GM12878 (cell line): ENCODE data around the gene HABP2. TPM values are rescaled to one million over a fixed set of nuclear protein-coding genes. Genes with fewer than 3 reads are reported as not detected.

Experiments used
- ATAC-seq: fragments of 200-7000 bp; cut with Tn5 transposase; 3 replicates; pipeline ENCODE4 v1.9.1; 2020; ENCODE audit warnings: mild to moderate bottlenecking, moderate library complexity
- BruUV-seq: library from RNA; stranded (reverse); fragments of 400-500 nt; replicated peaks from 2 replicates; lab custom pipeline; 2021; lab: Mats Ljungman, UMichigan
- CTCF ChIA-PET: fragments of 300-600 bp; sonication (Branson Sonifier 250); formaldehyde crosslinking; extraction: SDS; loops from one replicate; lab custom pipeline; 2021; ENCODE audit warnings: inconsistent platforms; lab: Yijun Ruan, JAX
- POLR2A ChIA-PET: fragments of 350-600 bp; formaldehyde crosslinking; extraction: SDS; loops from one replicate; lab custom pipeline; 2021; ENCODE audit warnings: inconsistent platforms; lab: Charles Lee
- RAD21 ChIA-PET: fragments of 300-600 bp; sonication (Branson Sonifier 250); formaldehyde crosslinking; loops from one replicate; lab custom pipeline; 2023; ENCODE audit warnings: antibody characterized with exemption; ENCODE audit not compliant: unreplicated experiment; lab: Charles Lee
- SMC1A ChIA-PET: fragments of 300-600 bp; sonication (Branson Sonifier 250); formaldehyde crosslinking; loops from one replicate; lab custom pipeline; 2023; ENCODE audit not compliant: unreplicated experiment, uncharacterized antibody; lab: Charles Lee
- DNase-seq: peaks from one replicate; pipeline ENCODE4 v3.0.0-alpha.2; 2011; ENCODE audit warnings: low read depth, low spot score
- FAIRE-seq: peaks from 3 replicates; lab custom pipeline; 2011; peaks lifted over from hg19 to GRCh38; lab: Jason Lieb, UNC
- H2AFZ ChIP-seq: 2 replicates; pipeline ENCODE4 v1.6.0; 2011; ENCODE audit warnings: low read depth, low read length, control low read depth; ENCODE audit not compliant: control insufficient read depth
- H3K27ac ChIP-seq: 2 replicates; pipeline ENCODE4 v1.5.1; 2011; ENCODE audit warnings: control low read depth; ENCODE audit not compliant: control insufficient read depth, insufficient read depth
- H3K27me3 ChIP-seq, 2 experiments: replicated peaks in 1 of 2; 2 replicates each; pipeline versions ENCODE4 v1.6.0 to v1.6.1; 2011; ENCODE audit warnings: low read length in 1 of 2; ENCODE audit not compliant: control insufficient read depth in 2 of 2, insufficient read depth in 2 of 2
- H3K36me3 ChIP-seq, 2 experiments: 2 replicates each; pipeline ENCODE4 v1.5.1; 2011; ENCODE audit warnings: low read length in 1 of 2; ENCODE audit not compliant: control insufficient read depth in 2 of 2, insufficient read depth in 2 of 2
- H3K4me1 ChIP-seq: 2 replicates; pipeline ENCODE4 v1.6.1; 2011; ENCODE audit warnings: mild to moderate bottlenecking, low read length, moderate library complexity, mixed read lengths; ENCODE audit not compliant: control insufficient read depth, insufficient read depth
- H3K4me2 ChIP-seq: 2 replicates; pipeline ENCODE4 v1.6.0; 2011; ENCODE audit warnings: control low read depth; ENCODE audit not compliant: control insufficient read depth, insufficient read depth
- H3K4me3 ChIP-seq: fragments of 200-600 bp; sonication (generic); 2 replicates; pipeline ENCODE4 v1.5.1; 2016
- H3K79me2 ChIP-seq: 2 replicates; pipeline ENCODE4 v1.6.0; 2011; ENCODE audit warnings: low read length; ENCODE audit not compliant: control insufficient read depth, insufficient read depth
- H3K9ac ChIP-seq: 2 replicates; pipeline ENCODE4 v1.8.0; 2011; ENCODE audit warnings: low read length, control low read depth, mixed read lengths; ENCODE audit not compliant: control insufficient read depth, insufficient read depth
- H3K9me3 ChIP-seq: replicated peaks from 3 replicates; pipeline ENCODE4 v1.5.1; 2011; ENCODE audit warnings: mild to moderate bottlenecking, low read length; ENCODE audit not compliant: control insufficient read depth, insufficient read depth
- H4K20me1 ChIP-seq: 2 replicates; pipeline ENCODE4 v1.6.0; 2011; ENCODE audit not compliant: control insufficient read depth, insufficient read depth
- ASH2L ChIP-seq: fragments of 300-600, 200-600 bp; sonication (generic); IDR thresholded peaks from 2 replicates; pipeline ENCODE4 v1.6.1; 2017; ENCODE audit warnings: low read depth, mild to moderate bottlenecking, borderline replicate concordance
- BMI1 ChIP-seq: fragments of 450-650 bp; IDR thresholded peaks from 2 replicates; pipeline ENCODE4 v1.6.1; 2016; ENCODE audit warnings: mild to moderate bottlenecking, moderate library complexity, borderline replicate concordance
- CBX5 ChIP-seq: sonication (generic); IDR thresholded peaks from 2 replicates; pipeline ENCODE4 v1.6.1; 2016; ENCODE audit warnings: low read depth, moderate library complexity, mild to moderate bottlenecking, inconsistent platforms
- CREB1 ChIP-seq: IDR thresholded peaks from 2 replicates; pipeline ENCODE4 v1.6.1; 2012; ENCODE audit warnings: low read depth, mild to moderate bottlenecking, inconsistent platforms
- EP300 ChIP-seq, 2 experiments: fragments of 150-350 bp in 1 of 2; IDR thresholded peaks; 2 replicates each; pipeline ENCODE4 v1.6.1; 2011 to 2012; ENCODE audit warnings: low read depth in 2 of 2, low read length in 2 of 2, borderline replicate concordance in 1 of 2, improper control_type of control experiment in 1 of 2, inconsistent platforms in 1 of 2; ENCODE audit not compliant: control insufficient read depth in 1 of 2
- FOS ChIP-seq: IDR thresholded peaks from 3 replicates; pipeline ENCODE4 v1.6.1; 2011; ENCODE audit warnings: borderline replicate concordance; ENCODE audit not compliant: insufficient read length; ENCODE audit errors: extremely low read depth
- HDAC2 ChIP-seq: fragments of 200-600 bp; sonication (generic); IDR thresholded peaks from 2 replicates; pipeline ENCODE4 v1.6.1; 2017
- NR2F1 ChIP-seq: fragments of 450-650 bp; conservative IDR thresholded peaks from 2 replicates; pipeline ENCODE4 v1.6.1; 2017; ENCODE audit warnings: mild to moderate bottlenecking
- SP1 ChIP-seq: IDR thresholded peaks from one replicate; pipeline ENCODE4 v1.6.1; 2011; ENCODE audit warnings: low read depth, low read length
- WRNIP1 ChIP-seq: IDR thresholded peaks from 2 replicates; pipeline ENCODE4 v1.6.1; 2011; ENCODE audit warnings: low read depth, low read length, improper control_type of control experiment, borderline replicate concordance
- ZNF384 ChIP-seq: IDR thresholded peaks from 2 replicates; pipeline ENCODE4 v1.6.1; 2012; ENCODE audit warnings: low read depth, mild to moderate bottlenecking, low read length, improper control_type of control experiment, borderline replicate concordance
- WGBS: methylation state at CpG from one replicate; pipeline ENCODE4 v1.1.6; 2016; ENCODE audit warnings: low lambda C conversion rate; ENCODE audit not compliant: insufficient replicate concordance, insufficient coverage; ENCODE audit errors: missing lambda C conversion rate; 5-methylcytosine and 5-hydroxymethylcytosine counted together
- in situ Hi-C: fragments of 300-500 bp; cut with MboI; formaldehyde crosslinking; loops from 9 replicates; pipeline ENCODE4 v1.14.3; 2018; ENCODE audit warnings: mixed read lengths
- intact Hi-C: fragments of 100-400 bp; cut with micrococcal nuclease; formaldehyde crosslinking; loops from one replicate; pipeline ENCODE4 v1.14.2; 2022; ENCODE audit not compliant: unreplicated experiment
- polyA plus RNA-seq, 11 experiments: library from polyadenylated mRNA; depleted of rRNA in 4 of 11; unstranded in 6 of 11; stranded (reverse) in 5 of 11; fragments of >200 nt; fragmentation: Nextera tagmentation in 4 of 11; fragmentation: Illumina TruSeq in 1 of 11; extraction: Ambion mirVana in 4 of 11; extraction: Trizol in 1 of 11; gene quantifications; 1 replicate in 1 of 11; 2 replicates in 10 of 11; pipeline versions ENCODE4 v1.2.1 to v1.2.3, GENCODE V29; 2011 to 2016; ENCODE audit warnings: inconsistent platforms in 2 of 11, missing spikeins in 2 of 11, low read depth in 1 of 11
- total RNA-seq, 4 experiments: library from RNA; depleted of rRNA in 3 of 4; stranded (reverse); fragments of >200 nt in 3 of 4; fragmentation: Illumina TruSeq in 1 of 4; extraction: Trizol in 1 of 4; gene quantifications; 2 replicates each; pipeline versions ENCODE4 v1.2.1 to v1.2.3, GENCODE V29; 2013 to 2021
- TF ChIP-seq, protein P1 (sequence below): fragments of 450-650 bp; IDR thresholded peaks from 2 replicates; pipeline ENCODE4 v1.6.1; 2017; ENCODE audit warnings: mild to moderate bottlenecking
- TF ChIP-seq, protein P2 (sequence below): fragments of 450-650 bp; IDR thresholded peaks from 2 replicates; pipeline ENCODE4 v1.6.1; 2018; ENCODE audit warnings: borderline replicate concordance, mild to moderate bottlenecking; ENCODE audit not compliant: partially characterized antibody

HABP2 gene
- total and polyA plus RNA-seq, 10 of the 15 experiments (the other 5 are each of a cell fraction or from before 2014, with no cell fraction given), result 0.13 TPM; not detected in 9

DNA sequence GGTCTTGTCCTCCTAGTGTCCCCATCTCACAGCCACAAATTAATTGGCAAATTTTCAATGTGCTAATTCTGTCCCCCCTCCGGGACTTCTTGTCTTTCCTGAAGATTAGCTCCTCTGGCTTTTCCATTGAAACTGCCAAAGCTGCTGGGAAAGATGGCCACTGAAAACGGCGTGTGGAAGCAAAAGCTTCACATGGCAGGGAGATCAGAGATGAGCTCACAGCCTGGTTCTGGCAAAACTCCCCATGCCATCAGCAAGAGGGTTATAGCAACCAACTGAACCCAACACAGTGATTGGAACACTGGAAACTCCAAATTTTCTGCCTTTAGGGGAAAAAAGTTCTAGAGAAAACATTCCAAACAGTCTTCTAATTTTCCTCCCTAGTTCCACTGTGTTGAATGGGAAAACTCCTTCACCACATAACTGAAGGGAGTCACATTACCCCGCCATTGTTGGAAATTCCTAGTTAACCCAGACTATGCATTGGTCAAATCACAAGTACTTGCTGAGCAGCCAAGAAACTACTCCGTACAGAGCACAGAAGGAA is 74.0 kb downstream of the HABP2 start:
- Histone ChIP-seq H3K27ac (no peak overlapping the region), H3K9me3 (no peaks in the 10 kb centered on the region), H4K20me1 (no peaks in the 10 kb centered on the region), H3K4me2 (no peak overlapping the region), H3K9ac (no peak overlapping the region), H3K79me2 (no peaks in the 10 kb centered on the region), H3K4me3 (no peak overlapping the region), H3K27me3 (peaks cover 3% of the 10 kb centered on the region in 2 experiments; a peak in 2 of 4 replicates), H3K4me1 (no peaks in the 10 kb centered on the region), H3K36me3 (no peaks in the 10 kb centered on the region), H2AFZ (no peak overlapping the region)
- FAIRE-seq (no peak), DNase-seq (no peak), ATAC-seq (no peak)
- ChIA-PET POLR2A (interaction anchor here (0.5 kb wide), 1 partner anchor 1213 kb away, joined by 3 read pairs; no protein-coding TSS in a partner anchor), CTCF (interaction anchor here (3.1 kb wide), 1 partner anchor 11 kb away, joined by 11 read pairs; no protein-coding TSS in a partner anchor), SMC1A (no interaction called here), RAD21 (no interaction called here)
- no peak for TF ChIP-seq FOS
- TF ChIP-seq, protein P1, sequence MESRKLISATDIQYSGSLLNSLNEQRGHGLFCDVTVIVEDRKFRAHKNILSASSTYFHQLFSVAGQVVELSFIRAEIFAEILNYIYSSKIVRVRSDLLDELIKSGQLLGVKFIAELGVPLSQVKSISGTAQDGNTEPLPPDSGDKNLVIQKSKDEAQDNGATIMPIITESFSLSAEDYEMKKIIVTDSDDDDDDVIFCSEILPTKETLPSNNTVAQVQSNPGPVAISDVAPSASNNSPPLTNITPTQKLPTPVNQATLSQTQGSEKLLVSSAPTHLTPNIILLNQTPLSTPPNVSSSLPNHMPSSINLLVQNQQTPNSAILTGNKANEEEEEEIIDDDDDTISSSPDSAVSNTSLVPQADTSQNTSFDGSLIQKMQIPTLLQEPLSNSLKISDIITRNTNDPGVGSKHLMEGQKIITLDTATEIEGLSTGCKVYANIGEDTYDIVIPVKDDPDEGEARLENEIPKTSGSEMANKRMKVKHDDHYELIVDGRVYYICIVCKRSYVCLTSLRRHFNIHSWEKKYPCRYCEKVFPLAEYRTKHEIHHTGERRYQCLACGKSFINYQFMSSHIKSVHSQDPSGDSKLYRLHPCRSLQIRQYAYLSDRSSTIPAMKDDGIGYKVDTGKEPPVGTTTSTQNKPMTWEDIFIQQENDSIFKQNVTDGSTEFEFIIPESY, result no peak
- no peak for TF ChIP-seq NR2F1
- no peak for TF ChIP-seq CBX5
- no peak for TF ChIP-seq HDAC2
- TF ChIP-seq ZNF384, result no peak
- no peak for TF ChIP-seq WRNIP1
- TF ChIP-seq, protein P2, sequence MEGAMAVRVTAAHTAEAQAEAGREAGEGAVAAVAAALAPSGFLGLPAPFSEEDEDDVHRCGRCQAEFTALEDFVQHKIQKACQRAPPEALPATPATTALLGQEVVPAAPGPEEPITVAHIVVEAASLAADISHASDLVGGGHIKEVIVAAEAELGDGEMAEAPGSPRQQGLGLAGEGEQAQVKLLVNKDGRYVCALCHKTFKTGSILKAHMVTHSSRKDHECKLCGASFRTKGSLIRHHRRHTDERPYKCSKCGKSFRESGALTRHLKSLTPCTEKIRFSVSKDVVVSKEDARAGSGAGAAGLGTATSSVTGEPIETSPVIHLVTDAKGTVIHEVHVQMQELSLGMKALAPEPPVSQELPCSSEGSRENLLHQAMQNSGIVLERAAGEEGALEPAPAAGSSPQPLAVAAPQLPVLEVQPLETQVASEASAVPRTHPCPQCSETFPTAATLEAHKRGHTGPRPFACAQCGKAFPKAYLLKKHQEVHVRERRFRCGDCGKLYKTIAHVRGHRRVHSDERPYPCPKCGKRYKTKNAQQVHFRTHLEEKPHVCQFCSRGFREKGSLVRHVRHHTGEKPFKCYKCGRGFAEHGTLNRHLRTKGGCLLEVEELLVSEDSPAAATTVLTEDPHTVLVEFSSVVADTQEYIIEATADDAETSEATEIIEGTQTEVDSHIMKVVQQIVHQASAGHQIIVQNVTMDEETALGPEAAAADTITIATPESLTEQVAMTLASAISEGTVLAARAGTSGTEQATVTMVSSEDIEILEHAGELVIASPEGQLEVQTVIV, result no peak
- TF ChIP-seq SP1, result no peak
- TF ChIP-seq BMI1, result no peak
- no peak for TF ChIP-seq CREB1
- TF ChIP-seq ASH2L, result no peak
- TF ChIP-seq EP300 (IDR thresholded peaks at IDR 0.05; ENCODE audit: borderline replicate concordance in 1 of 2, control insufficient read depth in 1 of 2, low read depth in 2 of 2, low read length in 2 of 2), result no peak
- no TSS peak for BruUV-seq
- intact Hi-C loops (no loop called here), in situ Hi-C loops (no loop called here)
- WGBS, result 25% methylated on average over 5 of the region's 5 CpGs
